LNCaP clone FGC (cell line): Measurements from ENCODE around the gene USP10.

Experiments used
- DNase-seq: peaks from one replicate; pipeline ENCODE4 v3.0.0-alpha.2; 2011; ENCODE audit warnings: low read depth
- H3K4me3 ChIP-seq: 2 replicates; pipeline ENCODE4 v1.5.1; 2011; ENCODE audit warnings: mild to moderate bottlenecking, low read depth, low read length, control low read depth
- TF ChIP-seq, protein P1 (sequence below): IDR thresholded peaks from 2 replicates; pipeline ENCODE4 v1.5.1; 2012; ENCODE audit warnings: mild to moderate bottlenecking; ENCODE audit not compliant: control insufficient read depth, insufficient read depth; ENCODE audit errors: extremely low read depth

Gene USP10

DNA sequence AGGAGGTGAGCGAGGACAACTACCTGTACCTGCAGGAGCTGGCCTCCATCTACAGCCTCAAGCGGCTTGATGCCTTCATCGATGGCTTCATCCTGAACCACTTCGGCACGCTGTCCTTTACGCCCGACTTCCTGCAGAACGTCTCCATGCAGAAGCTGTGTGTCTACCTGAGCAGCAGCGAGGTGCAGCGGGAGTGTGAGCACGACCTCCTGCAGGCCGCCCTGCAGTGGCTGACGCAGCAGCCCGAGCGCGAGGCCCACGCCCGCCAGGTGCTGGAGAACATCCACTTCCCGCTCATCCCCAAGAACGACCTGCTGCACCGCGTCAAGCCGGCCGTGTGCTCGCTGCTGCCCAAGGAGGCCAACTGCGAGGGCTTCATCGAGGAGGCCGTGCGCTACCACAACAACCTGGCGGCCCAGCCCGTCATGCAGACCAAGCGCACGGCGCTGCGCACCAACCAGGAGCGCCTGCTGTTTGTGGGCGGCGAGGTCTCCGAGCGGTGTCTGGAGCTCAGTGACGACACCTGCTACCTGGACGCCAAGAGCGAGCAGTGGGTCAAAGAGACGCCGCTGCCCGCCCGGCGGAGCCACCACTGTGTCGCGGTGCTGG, 42.5 kb upstream of the USP10 start:
- DNase-seq, result no peak
- no peak overlapping the region for H3K4me3 ChIP-seq
- TF ChIP-seq, protein P1, sequence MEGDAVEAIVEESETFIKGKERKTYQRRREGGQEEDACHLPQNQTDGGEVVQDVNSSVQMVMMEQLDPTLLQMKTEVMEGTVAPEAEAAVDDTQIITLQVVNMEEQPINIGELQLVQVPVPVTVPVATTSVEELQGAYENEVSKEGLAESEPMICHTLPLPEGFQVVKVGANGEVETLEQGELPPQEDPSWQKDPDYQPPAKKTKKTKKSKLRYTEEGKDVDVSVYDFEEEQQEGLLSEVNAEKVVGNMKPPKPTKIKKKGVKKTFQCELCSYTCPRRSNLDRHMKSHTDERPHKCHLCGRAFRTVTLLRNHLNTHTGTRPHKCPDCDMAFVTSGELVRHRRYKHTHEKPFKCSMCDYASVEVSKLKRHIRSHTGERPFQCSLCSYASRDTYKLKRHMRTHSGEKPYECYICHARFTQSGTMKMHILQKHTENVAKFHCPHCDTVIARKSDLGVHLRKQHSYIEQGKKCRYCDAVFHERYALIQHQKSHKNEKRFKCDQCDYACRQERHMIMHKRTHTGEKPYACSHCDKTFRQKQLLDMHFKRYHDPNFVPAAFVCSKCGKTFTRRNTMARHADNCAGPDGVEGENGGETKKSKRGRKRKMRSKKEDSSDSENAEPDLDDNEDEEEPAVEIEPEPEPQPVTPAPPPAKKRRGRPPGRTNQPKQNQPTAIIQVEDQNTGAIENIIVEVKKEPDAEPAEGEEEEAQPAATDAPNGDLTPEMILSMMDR, result no peak

DNA sequence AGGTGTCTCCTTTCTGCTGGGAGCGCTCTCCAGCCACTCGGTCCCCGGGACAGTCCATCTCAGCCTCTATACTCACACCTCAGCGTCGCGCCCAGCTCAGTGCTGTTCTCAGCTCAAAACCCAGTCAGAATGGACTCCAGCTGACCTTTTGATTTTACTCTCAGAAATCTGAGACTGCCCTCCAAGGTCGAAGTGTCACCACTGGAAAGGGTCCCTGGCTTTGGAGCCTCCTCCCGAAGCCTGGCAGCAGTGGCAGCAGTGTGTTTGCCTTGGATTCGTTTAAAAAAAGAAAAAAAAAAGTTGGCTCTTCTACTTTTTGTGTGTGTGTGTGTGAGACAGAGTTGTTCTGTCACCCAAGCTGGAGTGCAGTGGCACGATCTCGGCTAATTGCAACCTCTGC, 41.1 kb upstream of the USP10 start:
- TF ChIP-seq, protein P1, result no peak

DNA sequence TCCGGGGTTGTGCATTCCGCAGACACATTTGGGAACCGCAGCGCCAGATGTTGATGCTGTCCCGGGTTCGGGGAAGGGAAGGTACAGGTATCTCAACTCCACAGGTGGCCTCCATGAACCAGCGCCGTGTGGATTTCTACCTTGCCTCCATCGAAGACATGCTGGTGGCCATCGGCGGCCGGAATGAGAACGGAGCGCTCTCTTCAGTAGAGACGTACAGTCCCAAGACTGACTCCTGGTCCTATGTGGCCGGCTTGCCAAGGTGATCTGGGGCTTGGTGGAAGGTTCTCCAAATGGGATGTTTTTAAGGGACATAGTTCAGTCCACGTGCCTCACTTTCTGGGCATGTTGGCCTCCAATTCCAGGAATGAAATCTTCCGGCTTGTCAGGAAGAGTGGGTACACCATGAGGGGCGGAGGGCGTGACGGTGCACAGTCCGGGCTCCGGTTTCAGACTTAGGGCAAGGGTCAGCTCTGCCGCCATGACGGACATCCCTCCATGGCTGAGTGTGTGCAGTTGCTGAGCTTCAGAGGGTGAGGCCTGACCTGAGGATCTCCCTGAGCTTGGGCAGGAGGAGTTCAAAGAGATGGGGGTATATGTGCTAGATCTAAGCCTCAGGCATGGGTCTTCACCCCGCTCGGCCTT, 40.0 kb upstream of the USP10 start:
- H3K4me3 ChIP-seq, result no peak overlapping the region
- DNase-seq, result no peak
- TF ChIP-seq, protein P1, result no peak

More for the DNA sequence above, 41.1 kb upstream of the USP10 start:
- no peak for DNase-seq
- no peak overlapping the region for H3K4me3 ChIP-seq

DNA sequence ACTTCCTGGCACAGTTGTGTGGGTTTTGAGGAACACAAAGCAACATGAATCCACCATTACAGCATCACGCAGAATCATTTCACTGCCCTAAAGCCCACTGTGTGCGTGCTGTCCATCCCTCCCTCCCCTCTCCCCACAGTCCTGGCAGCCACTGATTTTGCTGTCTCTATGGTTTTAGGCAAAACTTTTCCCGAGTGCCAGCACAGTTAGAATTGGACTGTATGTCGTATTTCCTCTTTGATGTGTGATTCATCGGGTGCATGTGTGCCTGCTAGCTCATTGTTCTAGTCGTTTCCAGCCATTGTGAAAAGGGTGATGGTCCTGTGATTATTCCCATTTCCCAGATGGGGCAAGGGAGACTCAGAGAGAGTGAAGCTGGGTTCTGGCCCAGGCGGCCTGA, 38.8 kb upstream of the USP10 start:
- no peak overlapping the region for H3K4me3 ChIP-seq
- no peak for DNase-seq
- TF ChIP-seq, protein P1, result no peak

DNA sequence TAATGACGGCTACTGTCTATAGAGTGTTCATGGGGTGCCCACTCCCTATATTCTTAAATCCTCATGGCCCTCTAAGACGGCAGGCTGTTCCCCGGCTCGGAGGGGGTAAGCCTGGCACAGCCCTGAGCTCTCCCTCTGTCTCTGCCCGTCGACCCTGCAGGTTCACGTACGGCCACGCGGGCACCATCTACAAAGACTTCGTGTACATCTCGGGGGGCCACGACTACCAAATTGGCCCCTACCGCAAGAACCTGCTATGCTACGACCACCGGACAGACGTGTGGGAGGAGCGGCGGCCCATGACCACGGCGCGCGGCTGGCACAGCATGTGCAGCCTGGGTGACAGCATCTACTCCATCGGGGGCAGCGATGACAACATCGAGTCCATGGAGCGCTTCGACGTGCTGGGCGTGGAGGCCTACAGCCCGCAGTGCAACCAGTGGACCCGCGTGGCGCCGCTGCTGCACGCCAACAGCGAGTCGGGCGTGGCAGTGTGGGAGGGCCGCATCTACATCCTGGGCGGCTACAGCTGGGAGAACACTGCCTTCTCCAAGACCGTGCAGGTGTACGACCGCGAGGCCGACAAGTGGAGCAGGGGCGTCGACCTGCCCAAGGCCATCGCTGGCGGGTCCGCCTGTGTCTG, 38.3 kb upstream of the USP10 start:
- no peak overlapping the region for H3K4me3 ChIP-seq
- TF ChIP-seq, protein P1, result no peak
- no peak for DNase-seq

DNA sequence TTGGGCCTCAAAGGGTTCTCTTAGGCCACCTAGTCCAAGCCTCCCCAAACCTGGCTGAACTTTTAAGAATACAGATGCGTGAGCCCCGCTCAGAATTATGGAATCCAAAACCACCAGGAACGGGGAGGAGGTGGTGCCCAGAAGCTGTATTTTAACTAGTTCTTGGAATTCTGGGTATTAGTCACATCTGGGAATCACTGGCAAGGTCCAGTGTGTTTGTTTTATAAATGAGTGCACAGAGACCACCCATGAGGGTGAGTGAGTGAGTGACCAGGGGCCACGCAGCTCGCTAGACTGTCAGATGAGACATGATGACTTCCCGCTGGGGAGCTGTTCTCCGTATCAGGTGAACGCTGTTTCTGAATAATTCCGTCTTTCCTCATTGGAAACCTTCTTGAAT, 37.3 kb upstream of the USP10 start:
- TF ChIP-seq, protein P1, result no peak

More for the DNA sequence above, 37.3 kb upstream of the USP10 start:
- H3K4me3 ChIP-seq, result no peak overlapping the region
- no peak for DNase-seq
